Osteoblast (primary cell): ENCODE measurements around the gene MUL1. TPM values are rescaled to one million over a fixed set of nuclear protein-coding genes. Genes with fewer than 3 reads are reported as not detected.

Source experiments
- DNase-seq: peaks from one replicate; pipeline ENCODE4 v3.0.0; 2011; ENCODE audit warnings: low spot score, mixed read lengths; ENCODE audit not compliant: insufficient read length; ENCODE audit errors: missing footprints
- H2AFZ ChIP-seq: 2 replicates; pipeline ENCODE4 v1.6.0; 2011; ENCODE audit warnings: mild to moderate bottlenecking, low read length
- H3K27ac ChIP-seq: 2 replicates; pipeline ENCODE4 v1.5.1; 2011; ENCODE audit warnings: mild to moderate bottlenecking, low read depth, low read length, moderate library complexity
- H3K27me3 ChIP-seq: 2 replicates; pipeline ENCODE4 v1.6.0; 2012; ENCODE audit warnings: mild to moderate bottlenecking, control low read depth, inconsistent platforms, low read length, moderate library complexity; ENCODE audit not compliant: insufficient read depth
- H3K36me3 ChIP-seq: 2 replicates; pipeline ENCODE4 v1.5.1; 2011; ENCODE audit warnings: mild to moderate bottlenecking, low read length, control low read depth, moderate library complexity; ENCODE audit not compliant: insufficient read depth
- H3K4me1 ChIP-seq: 2 replicates; pipeline ENCODE4 v1.5.1; 2011; ENCODE audit warnings: mild to moderate bottlenecking, low read length, control low read depth, moderate library complexity; ENCODE audit not compliant: insufficient read depth
- H3K4me2 ChIP-seq: 2 replicates; pipeline ENCODE4 v1.6.0; 2011; ENCODE audit warnings: mild to moderate bottlenecking, low read length; ENCODE audit not compliant: insufficient read depth
- H3K4me3 ChIP-seq: fragments of 200-600 bp; sonication (generic); 3 replicates; pipeline ENCODE4 v1.5.1; 2012; ENCODE audit warnings: mild to moderate bottlenecking, low read length, inconsistent platforms; ENCODE audit not compliant: insufficient read depth
- H3K79me2 ChIP-seq: 2 replicates; pipeline ENCODE4 v1.6.0; 2012; ENCODE audit warnings: mild to moderate bottlenecking, low read length, control low read depth, inconsistent platforms; ENCODE audit not compliant: insufficient read depth
- H3K9me3 ChIP-seq: 2 replicates; pipeline ENCODE4 v1.5.1; 2011; ENCODE audit warnings: low read depth, low read length, control low read depth
- H4K20me1 ChIP-seq: 2 replicates; pipeline ENCODE4 v1.6.0; 2012; ENCODE audit warnings: mild to moderate bottlenecking, low read length, control low read depth; ENCODE audit not compliant: insufficient read depth
- total RNA-seq: library from RNA; depleted of rRNA; stranded (reverse); fragments of >200 nt; gene quantifications from 2 replicates; pipeline ENCODE4 v1.2.3, GENCODE V29; 2012
- TF ChIP-seq, protein P1 (sequence below): IDR thresholded peaks from 2 replicates; pipeline ENCODE4 v1.5.1; 2011; ENCODE audit warnings: mild to moderate bottlenecking, low read depth, low read length, moderate library complexity; ENCODE audit errors: extremely low read depth

The MUL1 gene
- total RNA-seq, 1 donor, result 37.3 TPM

DNA sequence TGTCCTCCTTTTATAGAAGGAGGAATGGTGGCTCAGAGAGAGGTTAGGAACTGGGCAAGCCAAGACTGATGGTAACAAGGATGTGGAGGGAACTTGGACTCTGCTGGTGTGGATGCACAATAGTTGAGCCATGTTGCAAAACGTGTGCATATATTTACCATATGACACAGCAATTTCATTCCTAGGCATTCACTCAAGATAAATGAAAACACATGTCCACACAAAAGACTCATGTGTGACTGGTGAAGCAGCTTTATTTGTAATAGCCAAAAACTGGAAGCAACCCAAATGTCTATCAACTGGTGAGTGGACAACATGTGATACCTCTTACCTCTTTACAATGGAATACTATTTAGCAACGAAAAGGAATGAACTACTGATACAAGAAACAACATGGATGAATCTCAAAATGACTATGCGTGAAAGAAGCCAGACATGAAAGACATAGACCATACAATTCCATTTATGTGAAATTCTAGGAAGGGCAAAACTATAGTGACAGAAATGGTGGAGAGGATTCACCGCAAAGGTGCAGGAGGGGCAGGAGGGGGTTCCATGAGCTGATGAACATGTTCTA, 58.1 kb downstream of the MUL1 start:
- Histone ChIP-seq H3K4me1 (no peaks in the 10 kb centered on the region), H2AFZ (no peak overlapping the region), H4K20me1 (no peaks in the 10 kb centered on the region), H3K36me3 (no peaks in the 10 kb centered on the region), H3K4me2 (no peak overlapping the region), H3K79me2 (no peaks in the 10 kb centered on the region), H3K9me3 (no peaks in the 10 kb centered on the region), H3K27ac (no peak overlapping the region), H3K4me3 (no peak overlapping the region), H3K27me3 (peaks cover 4% of the 10 kb centered on the region)
- DNase-seq, result peak; percentile 31
- TF ChIP-seq, protein P1, sequence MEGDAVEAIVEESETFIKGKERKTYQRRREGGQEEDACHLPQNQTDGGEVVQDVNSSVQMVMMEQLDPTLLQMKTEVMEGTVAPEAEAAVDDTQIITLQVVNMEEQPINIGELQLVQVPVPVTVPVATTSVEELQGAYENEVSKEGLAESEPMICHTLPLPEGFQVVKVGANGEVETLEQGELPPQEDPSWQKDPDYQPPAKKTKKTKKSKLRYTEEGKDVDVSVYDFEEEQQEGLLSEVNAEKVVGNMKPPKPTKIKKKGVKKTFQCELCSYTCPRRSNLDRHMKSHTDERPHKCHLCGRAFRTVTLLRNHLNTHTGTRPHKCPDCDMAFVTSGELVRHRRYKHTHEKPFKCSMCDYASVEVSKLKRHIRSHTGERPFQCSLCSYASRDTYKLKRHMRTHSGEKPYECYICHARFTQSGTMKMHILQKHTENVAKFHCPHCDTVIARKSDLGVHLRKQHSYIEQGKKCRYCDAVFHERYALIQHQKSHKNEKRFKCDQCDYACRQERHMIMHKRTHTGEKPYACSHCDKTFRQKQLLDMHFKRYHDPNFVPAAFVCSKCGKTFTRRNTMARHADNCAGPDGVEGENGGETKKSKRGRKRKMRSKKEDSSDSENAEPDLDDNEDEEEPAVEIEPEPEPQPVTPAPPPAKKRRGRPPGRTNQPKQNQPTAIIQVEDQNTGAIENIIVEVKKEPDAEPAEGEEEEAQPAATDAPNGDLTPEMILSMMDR, result no peak

Other genes starting within 250 kb of the MUL1 start
- gene VWA5B1, start 217.3 kb downstream of the MUL1 start, total RNA-seq, result not detected in 2 replicates
- 0.36 and 1.5 TPM in 2 replicates for gene CAMK2N1, start 21.9 kb downstream of the MUL1 start, total RNA-seq
- under 0.01 TPM in 1 of 2 replicates, not detected in the other for gene FAM43B, start 44.4 kb upstream of the MUL1 start, total RNA-seq
- 0.59 and 1.1 TPM in 2 replicates for gene CDA, start 80.9 kb upstream of the MUL1 start, total RNA-seq
- 73.1 and 79.3 TPM in 2 replicates for gene PINK1, start 125.3 kb upstream of the MUL1 start, total RNA-seq
- 291 and 293 TPM in 2 replicates for gene DDOST, start 153.2 kb upstream of the MUL1 start, total RNA-seq
- gene KIF17, start 209.9 kb upstream of the MUL1 start, total RNA-seq, result 0.29 and 0.36 TPM in 2 replicates
- 1.4 and 1.8 TPM in 2 replicates for gene SH2D5, start 224.6 kb upstream of the MUL1 start, total RNA-seq